ENCODE measurements around the gene ESYT1.

Gene ESYT1

GRCh38 chr12:56193025-56193578, 65.0 kb downstream of the ESYT1 start:
- peak; percentile 96 for DNase-seq
- in situ Hi-C loops (cut with HindIII; ENCODE audit: low pct_ligation_motif_present, low pct_unique_long_range_greater_than_20kb, low sequenced_read_pairs) = no loop called here

Data from ACHN (cell line).